ENCODE data around the gene PDHX. TPM values are rescaled to one million over a fixed set of nuclear protein-coding genes. Genes with fewer than 3 reads are reported as not detected.

Gene PDHX
- total and polyA plus RNA-seq, 9 donors = 11.8 to 45.2 (median 24.0) TPM

DNA sequence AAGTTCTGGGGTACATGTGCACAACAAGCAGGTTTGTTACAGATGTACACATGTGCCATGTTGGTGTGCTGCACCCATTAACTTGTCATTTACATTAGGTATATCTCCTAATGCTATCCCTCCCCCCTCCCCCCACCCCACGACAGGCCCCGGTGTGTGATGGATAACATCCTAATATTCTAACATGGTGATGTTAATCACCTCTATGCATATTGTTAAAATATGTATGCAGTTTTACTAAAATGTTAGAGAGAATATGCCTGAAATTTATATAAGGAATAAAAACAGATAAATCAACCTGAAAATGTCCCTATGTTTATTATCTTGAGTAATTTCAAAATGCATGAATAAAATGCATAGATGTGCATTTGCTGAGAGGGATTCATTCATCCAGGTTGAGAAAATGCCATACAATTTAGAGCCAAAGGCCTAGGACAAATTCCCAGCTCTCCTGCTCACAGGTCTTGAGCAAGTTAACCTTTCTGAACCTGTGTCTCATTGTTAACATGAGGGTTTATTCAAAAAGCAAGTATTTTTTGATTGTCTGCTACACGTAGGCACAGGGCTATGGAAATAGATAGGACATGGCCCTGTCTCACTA lies 38.9 kb upstream of the PDHX start:
- TF ChIP-seq POLR2A (IDR thresholded peaks at IDR 0.05) (no peak), EP300 (IDR thresholded peaks at IDR 0.05) (no peak)
- TF ChIP-seq, protein P1, sequence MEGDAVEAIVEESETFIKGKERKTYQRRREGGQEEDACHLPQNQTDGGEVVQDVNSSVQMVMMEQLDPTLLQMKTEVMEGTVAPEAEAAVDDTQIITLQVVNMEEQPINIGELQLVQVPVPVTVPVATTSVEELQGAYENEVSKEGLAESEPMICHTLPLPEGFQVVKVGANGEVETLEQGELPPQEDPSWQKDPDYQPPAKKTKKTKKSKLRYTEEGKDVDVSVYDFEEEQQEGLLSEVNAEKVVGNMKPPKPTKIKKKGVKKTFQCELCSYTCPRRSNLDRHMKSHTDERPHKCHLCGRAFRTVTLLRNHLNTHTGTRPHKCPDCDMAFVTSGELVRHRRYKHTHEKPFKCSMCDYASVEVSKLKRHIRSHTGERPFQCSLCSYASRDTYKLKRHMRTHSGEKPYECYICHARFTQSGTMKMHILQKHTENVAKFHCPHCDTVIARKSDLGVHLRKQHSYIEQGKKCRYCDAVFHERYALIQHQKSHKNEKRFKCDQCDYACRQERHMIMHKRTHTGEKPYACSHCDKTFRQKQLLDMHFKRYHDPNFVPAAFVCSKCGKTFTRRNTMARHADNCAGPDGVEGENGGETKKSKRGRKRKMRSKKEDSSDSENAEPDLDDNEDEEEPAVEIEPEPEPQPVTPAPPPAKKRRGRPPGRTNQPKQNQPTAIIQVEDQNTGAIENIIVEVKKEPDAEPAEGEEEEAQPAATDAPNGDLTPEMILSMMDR (IDR thresholded peaks at IDR 0.05) = no peak
- Histone ChIP-seq H3K9me3 (no peaks in the 10 kb centered on the region), H3K27ac (no peak overlapping the region), H3K4me1 (ENCODE audit: insufficient read depth) (no peaks in the 10 kb centered on the region), H3K4me3 (no peak overlapping the region), H3K36me3 (no peaks in the 10 kb centered on the region), H3K27me3 (no peaks in the 10 kb centered on the region)
- intact Hi-C loops (cut with DNase I) = no loop called here
- DNase-seq = no peak
- 84 to 87% (median 84%) methylated on average over 3 of the region's 3 CpGs for WGBS, 3 donors

DNA sequence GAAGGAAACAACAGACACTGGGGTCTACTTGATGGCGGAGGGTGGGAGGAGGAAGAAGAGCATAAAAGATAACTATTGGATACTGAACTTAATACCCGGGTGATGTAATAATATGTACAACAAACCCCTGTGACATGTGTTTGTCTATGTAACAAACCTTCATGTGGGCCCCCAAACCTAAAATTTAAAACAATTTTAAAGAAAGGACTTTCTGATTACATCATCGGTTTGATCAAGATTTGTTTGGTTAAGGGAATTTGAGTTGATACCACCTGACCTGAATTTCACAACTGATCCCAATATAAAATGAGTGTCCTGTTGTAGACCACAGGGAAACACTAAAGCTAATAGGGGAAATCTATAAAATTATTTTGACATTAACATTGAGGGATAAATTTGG lies 34.5 kb upstream of the PDHX start:
- Histone ChIP-seq H3K27ac (no peak overlapping the region), H3K27me3 (no peaks in the 10 kb centered on the region), H3K9me3 (no peaks in the 10 kb centered on the region), H3K4me1 (ENCODE audit: insufficient read depth) (no peaks in the 10 kb centered on the region), H3K4me3 (no peak overlapping the region), H3K36me3 (no peaks in the 10 kb centered on the region)
- no peak for TF ChIP-seq EP300 (IDR thresholded peaks at IDR 0.05)
- TF ChIP-seq, protein P1 (IDR thresholded peaks at IDR 0.05) = no peak
- no peak for TF ChIP-seq POLR2A (IDR thresholded peaks at IDR 0.05)
- no peak for DNase-seq
- 97 to 99% (median 98%) methylated on average over 3 of the region's 3 CpGs for WGBS, 3 donors
- intact Hi-C loops (cut with DNase I) = no loop called here

DNA sequence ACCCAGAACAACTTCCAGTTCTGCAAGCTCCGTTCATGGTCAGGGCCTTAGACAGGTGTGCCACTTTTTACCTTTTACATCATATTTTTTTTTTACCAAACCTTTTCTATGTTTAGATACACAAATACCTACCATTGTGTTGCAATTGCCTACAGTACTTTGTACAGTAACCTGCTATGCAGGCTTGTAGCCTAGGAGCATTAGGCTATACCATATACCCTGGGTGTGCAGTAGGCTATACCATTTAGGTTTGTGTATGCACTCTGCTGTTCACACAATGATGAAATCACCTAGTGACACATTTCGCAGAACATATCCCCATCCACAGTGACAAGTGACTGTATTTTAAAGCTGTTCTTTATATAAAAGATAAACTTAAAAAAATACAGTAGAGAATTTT lies 29.8 kb upstream of the PDHX start:
- WGBS, 3 donors = 94 to 98% (median 97%) methylated on average over 2 of the region's 2 CpGs
- H3K4me1 ChIP-seq (ENCODE audit: insufficient read depth) = no peaks in the 10 kb centered on the region
- H3K4me3 ChIP-seq = no peak overlapping the region
- H3K9me3 ChIP-seq = no peaks in the 10 kb centered on the region
- H3K36me3 ChIP-seq = no peaks in the 10 kb centered on the region
- no peak overlapping the region for H3K27ac ChIP-seq
- TF ChIP-seq EP300 (IDR thresholded peaks at IDR 0.05) = no peak
- TF ChIP-seq, protein P1 (IDR thresholded peaks at IDR 0.05) = no peak
- TF ChIP-seq POLR2A (IDR thresholded peaks at IDR 0.05) = no peak
- no peaks in the 10 kb centered on the region for H3K27me3 ChIP-seq
- DNase-seq = no peak
- intact Hi-C loops (cut with DNase I) = no loop called here

DNA sequence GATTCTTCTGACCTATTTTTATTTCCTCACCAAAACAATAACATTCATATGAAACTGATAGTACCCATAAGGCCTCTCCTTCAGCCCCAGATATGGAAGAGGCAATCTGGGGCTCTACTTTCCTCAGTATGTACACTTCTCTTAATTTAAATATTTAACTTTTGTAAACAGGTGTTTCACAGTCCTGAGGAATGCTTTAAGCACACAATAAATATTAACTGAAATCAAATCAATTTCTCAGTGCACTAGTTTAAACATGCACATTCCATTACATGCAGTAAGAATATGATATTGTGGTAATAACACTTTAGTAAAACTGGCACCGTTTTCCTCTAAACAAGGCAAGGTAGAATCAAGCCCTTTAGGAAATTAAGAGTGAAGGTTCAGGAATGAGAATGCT lies 29.2 kb upstream of the PDHX start:
- no peaks in the 10 kb centered on the region for H3K36me3 ChIP-seq
- DNase-seq = no peak

More for the DNA sequence above, 29.2 kb upstream of the PDHX start:
- Histone ChIP-seq H3K4me3 (no peak overlapping the region), H3K4me1 (ENCODE audit: insufficient read depth) (no peaks in the 10 kb centered on the region), H3K27ac (no peak overlapping the region), H3K27me3 (no peaks in the 10 kb centered on the region), H3K9me3 (no peaks in the 10 kb centered on the region)
- 86 to 95% (median 93%) methylated on average over 1 of the region's 1 CpG for WGBS, 3 donors
- intact Hi-C loops (cut with DNase I) = no loop called here
- no peak for TF ChIP-seq POLR2A (IDR thresholded peaks at IDR 0.05)
- no peak for TF ChIP-seq EP300 (IDR thresholded peaks at IDR 0.05)
- TF ChIP-seq, protein P1 (IDR thresholded peaks at IDR 0.05) = no peak

Data from ovary (tissue), 9 donors.